ENCODE data around the gene RALB. TPM values are rescaled to one million over a fixed set of nuclear protein-coding genes. Genes with fewer than 3 reads are reported as not detected.
A peak's percentile ranks its signal among the peaks of the same experiment; 100 is the strongest.
"Not testable (repeated sequence)": the region's sequence is repeated elsewhere in the genome, so short reads cannot be mapped to it uniquely, and the experiment has no call there.

RALB gene
- total RNA-seq, 1 donor from 2014 or later: 21.7 TPM

DNA sequence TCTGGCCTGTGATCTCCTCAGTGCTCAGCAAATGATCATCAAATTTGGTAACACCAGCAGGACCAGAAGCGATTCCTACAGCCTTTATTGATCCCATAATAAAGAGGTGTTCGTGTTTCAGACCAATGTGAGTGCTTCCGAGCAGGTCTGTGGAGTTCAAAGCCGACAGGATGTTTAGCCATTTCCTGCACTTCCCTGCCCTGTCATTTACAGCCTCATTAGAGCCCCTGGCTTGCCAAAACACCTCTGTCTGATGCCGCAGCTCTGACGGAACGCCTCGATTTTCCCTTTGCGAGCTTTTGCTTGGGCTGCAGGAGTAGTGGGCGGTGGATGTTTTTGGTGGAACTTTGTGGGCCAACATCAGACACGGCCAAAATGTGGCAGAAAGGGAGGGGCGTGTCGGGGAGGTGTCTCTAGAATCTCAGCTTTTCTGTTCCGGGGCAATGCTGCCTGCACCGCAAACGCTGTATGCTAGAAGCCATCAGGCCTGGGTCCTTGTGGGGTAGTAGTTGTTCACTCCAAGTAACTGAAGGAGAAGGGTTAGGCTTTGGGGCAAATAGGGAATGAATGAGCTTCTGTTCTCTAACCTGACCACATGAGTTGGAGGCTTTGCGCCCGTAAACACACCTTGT is 67.2 kb downstream of the RALB start:
- Histone ChIP-seq H3K4me1 (peaks cover 0 to 5% of the 10 kb centered on the region in 2 donors), H3K4me3 (no peak overlapping the region), H3K36me3 (no peaks in the 10 kb centered on the region), H3K9me3 (no peaks in the 10 kb centered on the region), H3K27me3 (no peaks in the 10 kb centered on the region), H3K27ac (no peak overlapping the region)
- DNase-seq (ENCODE audit: low spot score in 2 of 2): no peak
- TF ChIP-seq, protein P1, sequence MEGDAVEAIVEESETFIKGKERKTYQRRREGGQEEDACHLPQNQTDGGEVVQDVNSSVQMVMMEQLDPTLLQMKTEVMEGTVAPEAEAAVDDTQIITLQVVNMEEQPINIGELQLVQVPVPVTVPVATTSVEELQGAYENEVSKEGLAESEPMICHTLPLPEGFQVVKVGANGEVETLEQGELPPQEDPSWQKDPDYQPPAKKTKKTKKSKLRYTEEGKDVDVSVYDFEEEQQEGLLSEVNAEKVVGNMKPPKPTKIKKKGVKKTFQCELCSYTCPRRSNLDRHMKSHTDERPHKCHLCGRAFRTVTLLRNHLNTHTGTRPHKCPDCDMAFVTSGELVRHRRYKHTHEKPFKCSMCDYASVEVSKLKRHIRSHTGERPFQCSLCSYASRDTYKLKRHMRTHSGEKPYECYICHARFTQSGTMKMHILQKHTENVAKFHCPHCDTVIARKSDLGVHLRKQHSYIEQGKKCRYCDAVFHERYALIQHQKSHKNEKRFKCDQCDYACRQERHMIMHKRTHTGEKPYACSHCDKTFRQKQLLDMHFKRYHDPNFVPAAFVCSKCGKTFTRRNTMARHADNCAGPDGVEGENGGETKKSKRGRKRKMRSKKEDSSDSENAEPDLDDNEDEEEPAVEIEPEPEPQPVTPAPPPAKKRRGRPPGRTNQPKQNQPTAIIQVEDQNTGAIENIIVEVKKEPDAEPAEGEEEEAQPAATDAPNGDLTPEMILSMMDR (IDR thresholded peaks at IDR 0.05): no peak
- intact Hi-C loops (cut with DNase I): no loop called here

DNA sequence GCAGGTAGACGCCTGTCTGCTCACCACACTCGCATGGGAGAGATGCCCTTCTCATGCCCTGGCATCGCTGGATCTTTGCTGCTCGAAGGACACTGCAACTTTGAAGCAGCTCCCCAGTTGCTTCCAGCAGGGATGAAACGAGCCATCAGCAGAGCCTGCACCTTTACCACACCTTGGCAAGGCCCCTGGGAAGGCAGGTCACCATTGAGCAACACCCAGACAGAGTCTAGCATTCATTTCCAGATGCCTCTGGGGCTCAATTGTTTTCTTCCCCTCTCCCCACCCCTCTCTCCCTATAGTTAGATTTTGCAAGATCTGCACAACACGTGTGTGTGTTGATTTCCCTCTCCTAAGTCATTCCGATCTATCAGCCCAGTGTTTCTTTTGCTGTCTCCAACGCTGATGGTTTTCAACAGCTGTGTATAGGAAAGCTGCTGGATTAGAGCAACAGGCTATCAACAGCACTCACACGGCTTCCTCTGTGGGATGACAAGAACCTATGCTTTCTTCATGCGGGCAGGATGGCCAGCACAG is 67.7 kb downstream of the RALB start:
- no peaks in the 10 kb centered on the region for H3K36me3 ChIP-seq
- H3K4me1 ChIP-seq: peaks cover 0 to 5% of the 10 kb centered on the region in 2 donors
- no peaks in the 10 kb centered on the region for H3K27me3 ChIP-seq
- no peaks in the 10 kb centered on the region for H3K9me3 ChIP-seq
- no peak overlapping the region for H3K4me3 ChIP-seq
- DNase-seq (ENCODE audit: low spot score in 2 of 2): no peak
- TF ChIP-seq, protein P1 (IDR thresholded peaks at IDR 0.05): no peak
- no peak overlapping the region for H3K27ac ChIP-seq
- intact Hi-C loops (cut with DNase I): no loop called here

DNA sequence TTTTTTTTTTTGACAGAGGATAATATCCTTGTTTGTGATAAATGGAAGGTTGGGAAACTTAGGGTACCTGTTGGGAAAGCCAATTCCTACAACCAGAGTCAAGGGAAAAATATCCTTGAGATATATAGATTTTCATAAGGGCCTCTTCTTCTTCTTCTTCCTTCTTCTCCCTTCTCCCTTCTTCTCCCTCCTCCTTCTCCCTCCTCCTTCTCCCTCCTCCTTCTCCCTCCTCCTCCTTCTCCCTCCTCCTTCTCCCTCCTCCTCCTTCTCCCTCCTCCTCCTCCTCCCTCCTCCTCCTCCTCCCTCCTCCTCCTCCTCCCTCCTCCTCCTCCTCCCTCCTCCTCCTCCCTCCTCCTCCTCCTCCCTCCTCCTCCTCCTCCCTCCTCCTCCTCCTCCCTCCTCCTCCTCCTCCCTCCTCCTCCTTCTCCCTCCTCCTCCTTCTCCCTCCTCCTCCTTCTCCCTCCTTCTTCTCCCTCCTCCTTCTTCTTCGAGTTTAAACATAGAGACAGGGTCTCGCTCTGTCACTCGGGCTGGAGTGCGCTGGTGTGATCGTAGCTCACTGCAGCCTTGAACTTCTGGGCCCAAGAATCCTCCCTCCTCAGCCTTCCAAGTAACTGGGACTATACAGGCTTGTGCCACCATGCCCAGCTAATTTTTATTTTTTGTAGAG is 68.4 kb downstream of the RALB start:
- H3K4me3 ChIP-seq; intact Hi-C loops (cut with DNase I); H3K4me1 ChIP-seq; H3K27ac ChIP-seq; H3K36me3 ChIP-seq; DNase-seq (ENCODE audit: low spot score in 2 of 2); H3K9me3 ChIP-seq; H3K27me3 ChIP-seq: not testable (repeated sequence)

DNA sequence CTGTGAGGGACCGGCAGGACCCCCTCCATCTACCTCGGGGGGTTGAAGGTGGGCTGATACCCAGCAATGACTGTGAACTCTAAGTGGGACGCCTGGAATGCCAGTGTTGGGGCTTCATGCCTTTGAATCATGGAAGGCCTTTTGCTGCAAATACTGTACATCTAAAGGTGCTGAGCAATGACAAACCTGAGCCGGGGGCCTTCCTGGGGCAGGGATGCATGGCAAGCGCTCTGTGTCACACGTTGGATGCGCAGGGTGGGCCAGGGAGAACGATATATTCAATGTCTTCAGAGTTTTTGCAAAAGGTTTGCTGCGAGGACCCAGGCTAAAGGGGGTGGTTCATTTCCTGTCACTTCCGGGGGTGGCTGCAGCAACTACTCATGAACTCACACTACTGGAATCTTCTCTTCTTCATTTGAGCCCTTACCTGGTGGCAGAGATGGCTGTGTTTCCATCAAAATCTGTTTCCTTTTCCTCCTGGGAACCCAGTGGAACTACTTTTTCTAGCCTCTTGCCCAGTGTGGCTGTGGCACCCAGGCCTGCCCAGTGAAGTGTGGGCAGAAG is 69.2 kb downstream of the RALB start:
- Histone ChIP-seq H3K27me3 (no peaks in the 10 kb centered on the region), H3K9me3 (no peaks in the 10 kb centered on the region), H3K4me1 (peaks cover 0 to 5% of the 10 kb centered on the region in 2 donors), H3K4me3 (no peak overlapping the region), H3K27ac (no peak overlapping the region), H3K36me3 (no peaks in the 10 kb centered on the region)
- intact Hi-C loops (cut with DNase I): no loop called here
- TF ChIP-seq, protein P1 (IDR thresholded peaks at IDR 0.05): no peak
- DNase-seq (ENCODE audit: low spot score in 2 of 2): no peak

DNA sequence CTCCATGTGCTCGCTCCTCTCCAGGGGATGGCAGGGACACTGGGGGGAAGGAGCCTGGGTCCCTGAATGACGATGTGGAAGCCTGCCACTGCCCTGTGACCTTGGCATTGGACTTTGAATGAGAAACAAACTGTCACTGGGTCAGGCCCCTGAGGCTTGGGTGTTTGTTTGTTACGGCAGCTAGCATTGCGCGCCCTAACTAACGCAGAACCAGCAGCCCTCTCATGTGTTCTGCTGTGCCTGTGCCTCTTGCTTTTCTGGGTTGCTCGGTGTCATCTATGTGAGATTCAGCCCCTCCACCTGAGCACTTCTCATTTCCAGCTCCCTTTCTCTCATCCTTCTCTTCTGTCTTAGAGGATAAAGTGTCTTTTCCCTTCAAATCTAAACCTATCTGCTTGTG is 69.7 kb downstream of the RALB start:
- no peak overlapping the region for H3K4me3 ChIP-seq
- H3K27ac ChIP-seq: no peak overlapping the region
- H3K9me3 ChIP-seq: no peaks in the 10 kb centered on the region
- no peaks in the 10 kb centered on the region for H3K36me3 ChIP-seq
- H3K27me3 ChIP-seq: no peaks in the 10 kb centered on the region
- H3K4me1 ChIP-seq: peaks cover 0 to 5% of the 10 kb centered on the region in 2 donors
- intact Hi-C loops (cut with DNase I): no loop called here
- TF ChIP-seq, protein P1 (IDR thresholded peaks at IDR 0.05): no peak
- no peak for DNase-seq (ENCODE audit: low spot score in 2 of 2)

DNA sequence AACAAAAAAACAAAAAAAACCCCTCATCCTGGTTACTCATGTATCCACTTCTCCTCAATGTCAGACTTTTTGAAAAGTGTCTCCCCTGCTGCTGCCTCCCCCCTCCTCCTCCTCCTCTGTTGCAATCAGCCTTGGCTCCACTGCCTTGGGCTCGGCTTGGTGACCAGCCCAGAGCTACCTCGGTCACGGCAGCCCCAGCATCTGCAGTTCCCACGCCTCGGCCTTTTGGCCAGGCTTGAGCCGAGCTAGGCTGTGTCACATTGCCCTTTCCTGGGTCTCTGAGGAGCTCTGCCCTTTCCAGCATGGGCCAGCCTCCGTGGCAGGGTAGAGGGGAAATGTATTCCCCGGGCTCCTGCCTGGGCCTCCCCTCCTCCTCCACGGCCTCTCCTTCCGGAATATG is 70.6 kb downstream of the RALB start:
- no peaks in the 10 kb centered on the region for H3K36me3 ChIP-seq
- peak overlapping the region in 1 of 2 donors; percentile 50 for H3K27ac ChIP-seq
- intact Hi-C loops (cut with DNase I): no loop called here
- DNase-seq (ENCODE audit: low spot score in 2 of 2): peak in 1 of 2 donors; percentile 80
- H3K4me3 ChIP-seq: no peak overlapping the region
- peaks cover 0 to 5% of the 10 kb centered on the region in 2 donors for H3K4me1 ChIP-seq
- TF ChIP-seq, protein P1 (IDR thresholded peaks at IDR 0.05): no peak
- H3K9me3 ChIP-seq: no peaks in the 10 kb centered on the region
- H3K27me3 ChIP-seq: no peaks in the 10 kb centered on the region
